Effector CD4-positive, alpha-beta T cell (primary cell): ENCODE measurements around the gene INF2.
A peak's percentile ranks its signal among the peaks of the same experiment; 100 is the strongest.
"Not testable (repeated sequence)": the region's sequence is repeated elsewhere in the genome, so short reads cannot be mapped to it uniquely, and the experiment has no call there.

Source experiments
- DNase-seq: peaks from one replicate; pipeline ENCODE4 v3.0.0-alpha.2; 2020

Gene INF2

DNA sequence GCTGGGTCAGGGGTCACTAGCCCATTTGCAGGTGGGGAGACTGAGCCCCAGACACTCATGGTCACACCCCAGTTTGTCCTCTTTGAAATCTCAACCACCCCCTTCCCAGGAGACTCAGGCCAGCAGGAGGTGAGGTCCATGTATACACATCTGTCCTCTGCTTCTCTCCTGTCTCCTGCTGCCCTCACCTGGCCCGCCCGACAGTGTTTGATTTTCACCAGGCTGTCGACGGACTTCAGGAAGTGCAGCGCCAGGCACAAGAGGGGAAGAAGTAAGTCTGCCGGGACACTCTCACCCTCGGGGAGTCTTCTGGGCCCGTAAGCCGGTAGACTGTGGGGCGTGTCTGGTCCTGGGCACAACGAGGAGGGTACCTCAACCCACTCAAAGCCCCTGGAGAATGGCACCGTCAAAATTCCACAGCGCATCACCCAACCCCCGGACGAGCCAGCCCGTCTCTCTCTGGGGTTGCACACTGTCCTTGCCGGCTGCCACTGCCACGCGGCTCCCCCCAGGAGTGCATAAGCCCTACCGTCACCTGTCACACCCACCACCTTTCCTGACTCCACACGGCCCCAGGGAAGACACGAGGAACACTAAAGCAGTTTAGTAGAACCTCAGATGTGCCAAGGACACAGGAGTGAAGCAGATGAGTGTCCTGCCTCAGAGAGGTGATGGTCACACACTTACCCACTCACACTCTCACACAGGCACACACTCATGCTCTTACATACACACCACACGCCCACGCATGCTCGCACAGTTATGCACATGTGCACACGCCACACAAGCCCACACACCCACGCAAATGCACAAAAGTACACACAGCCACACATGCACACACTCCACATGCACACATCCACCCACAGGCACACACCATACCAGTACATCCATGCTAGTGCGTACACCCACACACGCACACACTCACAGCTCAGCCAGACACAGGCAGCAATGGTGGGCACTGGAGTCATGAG, 50.4 kb downstream of the INF2 start:
- no peak for DNase-seq

DNA sequence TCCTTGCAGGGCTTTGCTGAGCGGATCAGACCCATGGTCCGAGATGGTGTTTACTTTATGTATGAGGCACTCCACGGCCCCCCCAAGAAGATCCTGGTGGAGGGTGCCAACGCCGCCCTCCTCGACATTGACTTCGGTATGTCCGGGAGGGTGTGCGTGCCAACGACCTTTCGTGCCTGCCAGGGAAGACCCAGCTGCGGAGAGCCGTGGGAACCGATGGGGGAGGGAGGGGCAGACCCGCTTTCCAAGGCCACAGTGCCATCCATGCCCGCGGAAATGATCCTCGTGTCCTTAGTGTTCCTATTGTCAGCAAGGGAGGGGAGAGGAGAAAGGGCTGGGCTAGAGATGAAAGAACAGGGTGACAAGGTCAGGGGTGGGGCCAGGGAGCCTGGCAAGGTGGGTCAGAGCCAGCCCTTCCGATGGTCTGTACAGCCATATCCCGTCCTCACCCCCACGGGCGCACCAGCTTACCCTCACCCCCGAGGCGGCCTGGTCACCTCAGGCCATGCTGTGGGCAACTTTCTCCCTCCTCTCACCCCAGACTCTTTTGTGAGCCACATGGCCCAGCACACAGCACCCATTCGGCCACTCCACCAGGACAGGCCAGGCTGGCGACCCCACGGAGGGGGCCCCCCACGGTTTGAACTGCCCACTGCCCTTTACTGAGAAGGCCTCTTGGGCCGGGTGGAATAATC, 51.8 kb downstream of the INF2 start:
- no peak for DNase-seq

GRCh38 chr14:104741803-104742251, 52.4 kb downstream of the INF2 start:
- no peak for DNase-seq

GRCh38 chr14:104742586-104743455, 53.4 kb downstream of the INF2 start:
- no peak for DNase-seq

DNA sequence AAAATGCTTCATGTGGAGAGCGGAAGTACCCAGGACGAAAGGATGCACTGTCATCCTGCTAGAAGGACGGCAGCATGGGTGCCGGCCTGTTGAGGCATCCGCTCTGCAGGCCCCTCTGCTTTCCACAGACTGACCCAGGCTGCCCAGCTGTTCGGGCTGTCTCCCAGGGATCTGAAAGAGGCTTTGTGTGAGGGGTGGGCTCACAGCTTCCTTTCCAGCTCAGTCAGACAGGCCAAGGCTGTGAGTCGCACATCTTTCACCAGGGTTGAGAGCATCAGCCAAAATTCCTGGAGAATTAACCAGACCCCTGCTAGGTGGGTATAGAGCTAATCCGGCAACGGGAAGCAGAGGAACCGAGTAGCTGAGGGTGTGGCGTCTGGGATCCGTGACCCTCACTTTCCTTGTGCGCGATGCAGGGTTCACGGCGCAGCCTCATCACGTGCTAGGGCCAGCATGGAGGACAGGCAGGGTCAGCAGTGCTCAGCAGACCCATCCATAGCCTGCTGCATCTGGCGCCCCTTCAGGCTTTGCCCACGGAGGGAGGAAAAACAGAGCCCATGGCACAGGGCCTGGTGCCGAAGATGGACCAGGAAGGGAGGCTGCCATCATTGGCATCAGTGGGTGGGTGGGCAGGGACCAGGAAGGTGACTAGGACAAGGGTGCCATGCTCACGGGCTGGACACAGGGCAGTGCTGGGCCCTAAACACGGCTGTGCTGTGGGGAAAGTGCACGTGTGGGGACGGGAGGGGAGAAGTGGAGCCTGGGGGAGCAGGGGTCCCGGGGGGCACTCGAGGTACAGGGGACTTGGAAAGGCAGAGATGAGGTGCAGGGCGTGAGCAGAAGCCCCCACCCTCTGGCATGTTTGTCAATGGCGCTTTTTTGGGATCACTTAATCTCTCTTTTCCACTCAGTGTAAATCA, 54.3 kb downstream of the INF2 start:
- no peak for DNase-seq

- DNase-seq: no peak
These were observed 55.1 kb downstream of the INF2 start for GRCh38 chr14:104744484-104744883.

- no peak for DNase-seq
These were observed 56.0 kb downstream of the INF2 start for GRCh38 chr14:104745431-104745830.

GRCh38 chr14:104746071-104746545, 56.7 kb downstream of the INF2 start:
- DNase-seq: no peak

DNA sequence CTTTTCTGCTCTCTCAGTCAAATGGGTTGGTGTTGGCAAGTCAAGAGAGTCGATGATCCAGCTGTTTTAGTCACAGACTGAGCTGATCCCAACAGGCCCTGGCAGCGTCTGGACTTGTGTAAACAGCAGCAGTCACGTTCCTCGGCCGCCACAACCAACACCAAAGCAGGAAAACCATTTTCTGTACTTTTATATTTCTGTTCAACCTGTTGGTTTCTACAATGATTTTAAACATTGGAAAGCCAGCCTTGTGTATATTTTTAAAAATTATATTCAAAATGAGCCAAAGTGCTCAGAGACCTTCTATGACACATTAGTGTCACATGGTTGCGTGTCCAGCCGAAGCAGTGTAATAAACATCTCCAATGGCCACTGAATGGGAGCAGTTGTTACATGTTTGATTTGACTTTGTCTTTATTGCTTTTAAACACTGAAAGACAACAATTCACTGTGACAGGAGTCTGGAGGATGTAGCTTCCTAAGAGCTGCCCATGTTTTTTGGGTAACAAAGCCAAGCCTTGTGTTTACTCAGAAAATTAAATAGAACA, 57.6 kb downstream of the INF2 start:
- no peak for DNase-seq

GRCh38 chr14:104747876-104748275, 58.5 kb downstream of the INF2 start:
- no peak for DNase-seq

- no peak for DNase-seq
These were observed 59.8 kb downstream of the INF2 start for GRCh38 chr14:104749111-104749649.

DNA sequence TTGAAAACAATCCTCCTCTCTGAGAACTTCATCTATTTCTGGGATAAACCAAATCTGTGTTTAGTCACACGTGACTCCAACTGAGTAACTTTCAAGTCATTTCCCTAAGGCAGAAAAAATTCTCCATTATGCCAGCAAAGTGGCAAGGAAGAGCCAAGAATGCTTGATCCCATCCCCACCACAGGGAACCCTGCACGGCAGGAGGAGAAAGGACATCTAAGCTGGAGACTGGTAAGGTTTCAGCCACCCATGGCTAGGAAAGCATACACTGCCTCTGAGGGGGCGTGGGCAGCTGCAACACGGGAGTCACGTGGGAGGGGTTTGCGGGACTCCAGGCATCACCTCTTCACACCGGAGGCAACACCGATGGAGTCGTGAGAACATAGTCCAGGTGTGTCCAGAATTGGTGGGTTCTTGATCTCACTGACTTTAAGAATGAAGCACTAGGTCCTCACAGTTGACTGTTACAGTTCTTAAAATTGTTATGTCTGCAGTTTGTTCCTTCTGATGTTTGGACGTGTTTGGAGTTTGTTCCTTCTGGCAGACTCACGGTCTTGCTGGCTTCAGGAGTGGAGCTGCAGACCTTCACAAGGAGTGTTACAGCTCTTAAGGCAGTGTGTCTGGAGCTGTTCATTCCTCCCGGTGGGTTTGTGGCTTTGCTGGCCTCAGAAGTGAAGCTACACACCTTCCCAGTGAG, 60.8 kb downstream of the INF2 start:
- DNase-seq: no peak

DNA sequence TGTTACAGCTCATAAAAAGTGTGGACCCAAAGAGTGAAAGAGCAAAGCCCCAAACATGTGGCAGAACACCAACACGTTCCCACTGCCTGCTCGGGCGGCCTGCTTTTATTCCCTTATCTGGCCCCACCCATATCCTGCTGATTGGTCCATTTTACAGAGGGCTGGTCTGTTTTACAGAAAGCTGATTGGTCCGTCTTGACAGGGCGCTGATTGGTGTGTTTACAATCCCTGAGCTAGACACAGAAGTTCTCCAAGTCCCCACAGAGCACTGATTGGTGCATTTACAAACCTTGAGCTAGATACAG, 61.3 kb downstream of the INF2 start:
- DNase-seq: not testable (repeated sequence)

DNA sequence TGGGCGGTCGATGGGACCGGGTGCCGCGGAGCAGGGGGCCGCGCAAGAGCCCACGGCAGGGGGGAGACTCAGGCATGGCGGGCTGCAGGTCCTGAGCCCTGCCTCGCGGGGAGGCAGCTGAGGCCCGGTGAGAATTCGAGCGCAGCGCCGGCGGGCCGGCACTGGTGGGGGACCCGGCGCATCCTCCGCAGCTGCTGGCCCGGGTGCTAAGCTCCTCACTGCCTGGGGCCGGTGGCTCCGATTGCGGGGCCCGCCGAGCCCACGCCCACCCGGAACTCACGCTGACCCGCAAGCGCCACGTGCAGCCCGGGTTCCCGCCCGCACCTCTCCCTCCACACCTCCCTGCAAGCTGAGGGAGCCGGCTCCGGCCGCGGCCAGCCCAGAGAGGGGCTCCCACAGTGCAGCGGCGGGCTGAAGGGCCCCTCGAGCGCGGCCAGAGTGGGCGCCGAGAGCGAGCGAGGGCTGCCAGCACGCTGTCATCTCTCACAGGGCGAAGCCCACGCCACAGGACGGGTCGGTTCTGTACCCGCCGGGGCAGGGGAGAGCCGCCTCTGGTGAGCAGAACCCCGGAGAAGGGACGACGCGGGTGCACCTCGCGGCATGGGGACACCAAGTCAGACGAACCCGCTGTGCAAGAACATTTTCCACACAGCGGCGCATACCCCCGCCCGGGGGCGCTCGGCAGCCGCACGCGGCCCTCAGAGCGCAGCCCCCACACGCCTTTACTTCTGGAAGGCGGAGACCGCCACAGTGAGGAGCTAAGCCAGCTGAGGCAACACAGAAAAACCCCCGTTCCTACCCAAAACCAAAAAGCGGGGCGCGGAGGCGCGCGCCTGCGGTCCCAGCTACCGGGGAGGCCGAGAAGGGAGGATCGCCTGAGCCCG, 62.4 kb downstream of the INF2 start:
- DNase-seq: no peak

GRCh38 chr14:104752423-104752734, 63.0 kb downstream of the INF2 start:
- DNase-seq: no peak

GRCh38 chr14:104752735-104753527, 63.5 kb downstream of the INF2 start, which contains the start of gene SIVA1:
Gene SIVA1 (plus strand): TSS chr14:104753147. CDS start chr14:104753202, 55 bp downstream.
- peak; percentile 99 for DNase-seq

GRCh38 chr14:104753528-104754212, 64.3 kb downstream of the INF2 start:
- DNase-seq: no peak
